HEK293T (cell line): ENCODE measurements around the gene PLS1.

Experiments used
- BHLHE40 ChIP-seq: fragments of 450-650 bp; IDR thresholded peaks from 2 replicates; pipeline ENCODE4 v1.6.1; 2016; ENCODE audit warnings: mild to moderate bottlenecking, moderate library complexity, borderline replicate concordance
- ELF4 ChIP-seq: fragments of 450-650 bp; IDR thresholded peaks from 2 replicates; pipeline ENCODE4 v1.6.1; 2017; ENCODE audit warnings: antibody characterized with exemption
- FOXA1 ChIP-seq: fragments of 450-650 bp; IDR thresholded peaks from 2 replicates; pipeline ENCODE4 v1.6.1; 2016; ENCODE audit warnings: mild to moderate bottlenecking
- FOXK2 ChIP-seq: fragments of 450-650 bp; IDR thresholded peaks from 2 replicates; pipeline ENCODE4 v1.6.1; 2016; ENCODE audit warnings: mild to moderate bottlenecking
- FOXM1 ChIP-seq: fragments of 450-650 bp; IDR thresholded peaks from 2 replicates; pipeline ENCODE4 v1.6.1; 2017; ENCODE audit warnings: mild to moderate bottlenecking, borderline replicate concordance
- HDGF ChIP-seq: fragments of 450-650 bp; IDR thresholded peaks from 2 replicates; pipeline ENCODE4 v1.6.1; 2017; ENCODE audit warnings: antibody characterized with exemption, borderline replicate concordance
- L3MBTL2 ChIP-seq: fragments of 450-650 bp; conservative IDR thresholded peaks from 2 replicates; pipeline ENCODE4 v1.6.1; 2016; ENCODE audit warnings: mild to moderate bottlenecking
- PKNOX1 ChIP-seq: fragments of 450-650 bp; IDR thresholded peaks from 2 replicates; pipeline ENCODE4 v1.6.1; 2016
- SP1 ChIP-seq: fragments of 450-650 bp; IDR thresholded peaks from 2 replicates; pipeline ENCODE4 v1.6.1; 2017
- SUZ12 ChIP-seq: fragments of 450-650 bp; IDR thresholded peaks from 2 replicates; pipeline ENCODE4 v1.6.1; 2016; ENCODE audit warnings: mild to moderate bottlenecking
- TARDBP ChIP-seq: fragments of 450-650 bp; IDR thresholded peaks from 2 replicates; pipeline ENCODE4 v1.6.1; 2016
- ZNF384 ChIP-seq: fragments of 450-650 bp; IDR thresholded peaks from 2 replicates; pipeline ENCODE4 v1.6.1; 2016

DNA sequence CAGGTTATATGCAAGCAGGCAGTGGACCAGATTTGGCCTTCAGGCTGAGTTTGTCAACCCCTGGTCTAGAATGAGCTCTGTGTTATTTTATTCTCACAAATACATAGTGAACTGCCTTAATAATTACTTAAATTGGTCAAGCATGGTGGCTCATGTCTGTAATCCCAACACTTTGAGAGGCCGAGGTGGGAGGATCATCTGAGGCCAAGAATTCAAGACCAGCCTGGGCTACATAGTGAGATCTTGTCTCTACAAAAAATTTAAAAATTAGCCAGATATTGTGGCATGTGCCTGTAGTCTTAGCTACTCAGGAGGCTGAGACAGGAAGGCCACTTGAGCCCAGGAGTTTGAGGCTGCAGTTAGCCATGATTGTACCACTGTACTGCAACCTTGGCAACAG, 15.0 kb downstream of the PLS1 start:
- TF ChIP-seq SUZ12 (no peak), BHLHE40 (no peak), PKNOX1 (no peak), FOXA1 (no peak), ZNF384 (no peak), ELF4 (no peak), SP1 (no peak), FOXM1 (no peak), TARDBP (no peak), HDGF (no peak), L3MBTL2 (no peak), FOXK2 (no peak)
